T-helper 17 cell (primary cell): ENCODE measurements around the gene TRAPPC8. TPM values are rescaled to one million over a fixed set of nuclear protein-coding genes. Genes with fewer than 3 reads are reported as not detected.
"Not testable (repeated sequence)": the region's sequence is repeated elsewhere in the genome, so short reads cannot be mapped to it uniquely, and the experiment has no call there.

Source experiments
- ATAC-seq: fragments of 150-1000 bp; cut with Tn5 transposase; 2 replicates; pipeline ENCODE4 v1.10.0; 2021; ENCODE audit warnings: mild to moderate bottlenecking, moderate library complexity
- DNase-seq, 3 donors: peaks; one replicate each; pipeline versions ENCODE4 v3.0.0 to v3.0.0-alpha.2; 2020 to 2021
- H3K9me3 ChIP-seq: one replicate; pipeline ENCODE4 v1.7.0; 2013; ENCODE audit warnings: low read length, mild to moderate bottlenecking; ENCODE audit not compliant: control insufficient read depth, poor library complexity, severe bottlenecking
- H3K27ac Mint-ChIP-seq: one replicate; pipeline ENCODE4 v1.8.0; 2022; ENCODE audit warnings: mild to moderate bottlenecking, moderate library complexity, mixed read lengths
- H3K27me3 Mint-ChIP-seq: one replicate; pipeline ENCODE4 v1.8.0; 2022; ENCODE audit warnings: mixed read lengths
- H3K36me3 Mint-ChIP-seq: one replicate; pipeline ENCODE4 v1.8.0; 2022; ENCODE audit warnings: low read depth, mixed read lengths
- H3K4me1 Mint-ChIP-seq: one replicate; pipeline ENCODE4 v1.8.0; 2022; ENCODE audit warnings: mild to moderate bottlenecking, mixed read lengths
- H3K4me3 Mint-ChIP-seq: one replicate; pipeline ENCODE4 v1.8.0; 2022; ENCODE audit warnings: mild to moderate bottlenecking, moderate library complexity, mixed read lengths
- total RNA-seq, 4 donors: library from RNA in 2 of 4; stranded (reverse) in 2 of 4; gene quantifications; one replicate each; pipeline ENCODE4 v1.2.3 and lab custom pipeline; 2022 to 2026

Gene TRAPPC8
- total RNA-seq, 2 donors from 2014 or later = 29.2 to 34.1 TPM

DNA sequence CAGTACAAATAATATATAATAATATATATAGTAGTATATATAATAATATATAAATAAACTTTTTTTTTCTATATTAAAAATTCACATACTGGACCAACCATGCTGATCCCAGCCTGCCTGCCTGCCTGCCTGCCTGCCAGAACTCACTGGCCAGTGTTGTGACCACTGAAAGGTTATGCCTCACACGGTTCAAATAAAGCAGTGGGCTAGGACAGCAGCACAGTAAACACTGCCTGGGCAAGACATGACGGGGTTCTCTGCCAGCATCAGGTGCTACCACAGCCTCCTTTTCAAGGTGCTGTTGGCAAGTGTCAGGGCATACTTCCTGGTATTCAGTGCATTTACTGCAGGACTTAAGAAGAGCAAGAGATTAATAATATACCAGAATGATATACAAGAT, 67.6 kb downstream of the TRAPPC8 start:
- Mint-ChIP-seq H3K36me3 (peaks cover 18% of the 10 kb centered on the region), H3K4me1 (peaks cover 11% of the 10 kb centered on the region), H3K27ac (no peak overlapping the region), H3K4me3 (no peak overlapping the region), H3K27me3 (no peaks in the 10 kb centered on the region)
- no peak for DNase-seq
- no peak for ATAC-seq
- no peaks in the 10 kb centered on the region for H3K9me3 ChIP-seq

DNA sequence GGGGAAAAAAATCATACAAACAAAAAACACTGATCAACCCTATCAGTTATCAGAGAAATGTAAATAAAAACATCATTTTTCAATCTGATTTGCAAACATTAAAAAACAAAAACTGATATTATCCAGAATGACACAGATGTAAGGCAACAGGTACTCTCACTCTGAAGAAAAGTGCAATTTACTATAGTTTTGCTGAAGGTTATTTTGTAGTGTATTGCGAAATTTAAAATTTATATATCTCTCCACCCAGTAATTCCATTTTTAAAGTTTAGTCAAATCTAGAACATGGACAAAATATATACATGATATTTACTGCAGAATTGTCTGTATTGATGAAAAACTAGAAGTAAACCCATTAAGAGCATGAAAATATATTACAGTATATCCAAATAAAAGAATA, 79.8 kb downstream of the TRAPPC8 start:
- H3K27ac Mint-ChIP-seq = no peak overlapping the region
- H3K4me1 Mint-ChIP-seq = no peaks in the 10 kb centered on the region
- ATAC-seq = no peak
- no peak for DNase-seq
- peaks cover 2% of the 10 kb centered on the region for H3K36me3 Mint-ChIP-seq
- H3K27me3 Mint-ChIP-seq = no peaks in the 10 kb centered on the region
- no peaks in the 10 kb centered on the region for H3K9me3 ChIP-seq
- H3K4me3 Mint-ChIP-seq = no peak overlapping the region

DNA sequence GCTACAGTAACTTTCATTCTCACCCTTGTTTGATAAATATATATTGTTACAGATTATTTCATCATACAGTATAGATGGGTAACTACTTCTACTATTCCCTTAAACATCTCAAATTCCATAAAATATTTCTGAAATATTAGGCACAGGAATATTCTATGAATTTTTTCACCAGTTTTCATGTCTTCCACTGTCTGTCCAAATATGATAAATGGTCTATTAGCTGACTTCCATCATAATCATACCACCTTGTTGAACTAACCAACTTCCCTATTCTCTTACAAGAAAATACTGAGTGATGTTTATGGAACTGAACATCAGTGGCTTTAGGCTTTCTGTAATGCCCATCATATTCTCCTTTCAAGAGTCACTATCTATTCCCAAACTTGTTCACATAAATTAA, 82.4 kb downstream of the TRAPPC8 start:
- H3K9me3 ChIP-seq = no peaks in the 10 kb centered on the region
- Mint-ChIP-seq H3K27ac (no peak overlapping the region), H3K4me1 (no peaks in the 10 kb centered on the region), H3K4me3 (no peak overlapping the region), H3K36me3 (peaks cover 2% of the 10 kb centered on the region), H3K27me3 (no peaks in the 10 kb centered on the region)
- DNase-seq = no peak
- ATAC-seq = no peak

DNA sequence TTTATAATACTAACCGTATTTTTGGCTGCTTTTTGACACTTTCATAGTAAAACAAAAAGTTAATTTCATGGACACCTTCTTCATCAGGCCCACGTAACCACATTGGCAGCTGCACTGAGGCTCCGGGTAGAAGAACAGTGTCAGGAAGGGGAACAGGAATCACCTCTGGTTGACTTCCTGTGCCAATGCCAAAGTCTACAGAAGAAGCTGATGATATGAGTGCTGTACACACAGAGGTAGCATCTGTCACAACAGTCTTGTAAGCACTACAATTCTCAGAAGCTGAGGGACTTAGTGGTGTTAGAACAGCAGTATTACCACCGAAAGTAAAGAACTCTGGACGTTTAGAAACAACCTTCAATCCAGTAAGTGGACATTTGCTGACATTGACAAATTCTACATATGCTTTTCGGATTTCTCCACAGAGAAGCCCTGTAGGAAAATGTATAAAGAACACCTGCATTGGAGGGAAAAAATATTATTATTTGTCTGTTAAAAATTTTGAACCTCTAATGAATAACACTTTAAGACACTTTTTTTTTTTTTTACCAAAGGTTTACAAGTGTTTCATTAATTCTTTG, 85.3 kb downstream of the TRAPPC8 start:
- H3K4me3 Mint-ChIP-seq = no peak overlapping the region
- H3K36me3 Mint-ChIP-seq = peaks cover 2% of the 10 kb centered on the region
- no peak for DNase-seq
- H3K9me3 ChIP-seq = no peaks in the 10 kb centered on the region
- ATAC-seq = no peak
- H3K27me3 Mint-ChIP-seq = no peaks in the 10 kb centered on the region
- peak overlapping the region; percentile 32 for H3K27ac Mint-ChIP-seq
- no peaks in the 10 kb centered on the region for H3K4me1 Mint-ChIP-seq

DNA sequence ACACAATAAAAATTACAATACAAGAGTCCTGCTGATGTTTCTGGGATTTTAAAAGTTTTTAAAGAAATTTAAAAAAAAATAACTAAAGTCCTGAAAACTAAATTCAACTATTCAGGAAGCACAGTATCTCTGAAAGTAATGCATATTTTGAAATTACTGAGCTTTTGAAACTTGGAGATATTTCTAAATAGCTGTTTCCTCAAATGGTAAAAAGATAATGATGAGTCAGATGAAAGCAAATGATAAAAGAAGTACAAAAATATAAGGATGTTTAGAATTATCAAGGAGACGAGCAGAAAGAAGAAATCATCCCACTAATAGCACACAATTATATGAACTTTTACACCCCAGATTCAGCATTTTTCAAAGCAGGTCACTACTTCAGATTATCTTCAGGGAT, 92.1 kb downstream of the TRAPPC8 start:
- Mint-ChIP-seq H3K36me3 (peaks cover 5% of the 10 kb centered on the region), H3K4me1 (peaks cover 6% of the 10 kb centered on the region), H3K4me3 (no peak overlapping the region), H3K27ac (no peak overlapping the region), H3K27me3 (no peaks in the 10 kb centered on the region)
- ATAC-seq (no peak), DNase-seq (no peak)
- H3K9me3 ChIP-seq = no peaks in the 10 kb centered on the region

DNA sequence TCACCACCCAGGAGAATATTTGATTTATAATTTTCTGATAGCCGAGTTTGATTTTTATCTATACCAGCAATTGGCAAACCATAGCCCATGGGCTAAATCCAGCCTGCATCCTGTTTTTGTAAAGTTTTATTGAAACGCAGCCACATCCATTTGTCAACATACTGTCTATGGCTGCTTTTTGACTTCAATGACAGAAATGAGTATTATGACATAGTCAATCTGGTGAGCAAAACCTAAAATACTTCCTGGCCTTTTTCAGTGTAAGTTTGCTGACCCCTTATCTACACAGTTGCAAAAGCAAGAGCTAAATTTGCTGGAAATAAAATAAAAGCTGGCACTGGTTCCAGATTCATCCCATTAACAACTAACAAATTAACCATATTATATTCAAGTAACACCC, 102.4 kb downstream of the TRAPPC8 start:
- H3K4me3 Mint-ChIP-seq = no peak overlapping the region
- no peak overlapping the region for H3K27ac Mint-ChIP-seq
- H3K9me3 ChIP-seq = no peaks in the 10 kb centered on the region
- ATAC-seq (no peak), DNase-seq (no peak)
- peaks cover 3% of the 10 kb centered on the region for H3K4me1 Mint-ChIP-seq
- peaks cover 13% of the 10 kb centered on the region for H3K36me3 Mint-ChIP-seq
- no peaks in the 10 kb centered on the region for H3K27me3 Mint-ChIP-seq

DNA sequence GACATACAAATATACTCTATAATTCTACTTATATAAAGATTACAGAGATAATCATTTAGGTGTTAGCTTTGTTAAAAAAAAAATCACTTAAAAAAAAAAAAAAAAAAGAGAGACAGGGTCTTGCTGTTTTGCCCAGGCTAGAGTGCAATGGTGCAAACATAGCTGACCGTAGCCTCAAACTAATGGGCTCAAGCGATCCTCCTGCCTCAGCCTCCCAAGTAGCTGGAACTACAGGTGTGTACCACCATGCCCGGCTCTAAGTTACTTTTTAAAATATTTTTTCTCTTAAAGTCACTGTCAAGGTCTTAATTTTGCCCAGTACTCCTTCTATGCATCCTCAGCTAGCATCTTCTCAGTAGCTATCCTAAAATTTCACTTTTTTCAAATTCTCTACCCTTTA, 105.0 kb downstream of the TRAPPC8 start:
- Mint-ChIP-seq H3K36me3 (peaks cover 24% of the 10 kb centered on the region), H3K4me3 (no peak overlapping the region), H3K4me1 (peaks cover 13% of the 10 kb centered on the region), H3K27me3 (no peaks in the 10 kb centered on the region), H3K27ac (no peak overlapping the region)
- H3K9me3 ChIP-seq = no peaks in the 10 kb centered on the region
- ATAC-seq = no peak
- no peak for DNase-seq

DNA sequence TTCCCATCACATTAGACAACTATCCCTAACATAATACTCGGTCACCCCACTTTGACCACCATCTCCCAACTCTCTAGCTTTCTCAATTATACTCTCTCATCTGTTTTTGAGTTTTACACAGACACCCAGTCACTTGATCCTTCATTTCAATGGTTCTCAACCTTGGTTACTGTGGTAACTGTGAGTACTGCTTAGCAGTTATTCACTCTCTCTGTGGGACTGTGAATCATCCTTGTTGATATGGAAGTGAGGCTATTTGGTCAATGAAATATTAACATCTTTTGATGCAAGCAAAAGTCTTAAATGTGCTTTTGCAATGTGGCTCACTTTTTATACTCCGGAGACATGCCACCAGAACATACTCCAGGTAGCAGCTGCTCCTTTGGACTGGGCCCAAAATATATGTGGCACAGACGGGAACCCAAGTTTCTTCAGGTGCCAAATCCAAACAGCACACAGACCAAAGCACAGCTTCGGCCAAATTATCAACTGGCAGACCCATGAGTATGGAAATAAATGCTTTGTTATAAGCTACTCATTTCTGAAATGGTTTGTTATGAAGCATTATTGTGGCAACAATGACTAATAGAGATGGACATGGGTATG, 107.3 kb downstream of the TRAPPC8 start:
- Mint-ChIP-seq H3K4me1 (peaks cover 12% of the 10 kb centered on the region), H3K27ac (no peak overlapping the region), H3K36me3 (peaks cover 24% of the 10 kb centered on the region), H3K27me3 (no peaks in the 10 kb centered on the region), H3K4me3 (no peak overlapping the region)
- no peak for DNase-seq
- no peaks in the 10 kb centered on the region for H3K9me3 ChIP-seq
- no peak for ATAC-seq

DNA sequence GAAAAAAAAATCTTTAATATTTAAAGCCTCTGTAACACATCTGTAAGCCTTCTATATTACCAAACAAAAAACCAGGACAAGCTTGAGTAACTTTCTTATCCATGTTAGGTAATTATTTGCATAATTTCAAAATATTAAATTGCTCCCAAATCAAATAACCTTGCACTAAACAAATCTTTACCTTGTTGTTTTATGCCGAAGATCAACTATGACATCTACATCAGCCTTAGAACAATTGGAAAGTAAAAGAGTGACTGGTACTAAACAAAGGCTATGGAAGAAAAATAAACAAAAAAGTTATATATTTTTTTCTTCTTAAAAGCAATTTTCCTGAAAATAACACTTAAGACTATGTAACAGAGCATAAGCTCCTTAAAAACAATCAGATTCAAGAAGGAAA, 111.0 kb downstream of the TRAPPC8 start:
- Mint-ChIP-seq H3K36me3 (peaks cover 23% of the 10 kb centered on the region), H3K27me3 (no peaks in the 10 kb centered on the region), H3K4me1 (peaks cover 11% of the 10 kb centered on the region), H3K4me3 (no peak overlapping the region), H3K27ac (no peak overlapping the region)
- DNase-seq = no peak
- no peaks in the 10 kb centered on the region for H3K9me3 ChIP-seq
- ATAC-seq = no peak

DNA sequence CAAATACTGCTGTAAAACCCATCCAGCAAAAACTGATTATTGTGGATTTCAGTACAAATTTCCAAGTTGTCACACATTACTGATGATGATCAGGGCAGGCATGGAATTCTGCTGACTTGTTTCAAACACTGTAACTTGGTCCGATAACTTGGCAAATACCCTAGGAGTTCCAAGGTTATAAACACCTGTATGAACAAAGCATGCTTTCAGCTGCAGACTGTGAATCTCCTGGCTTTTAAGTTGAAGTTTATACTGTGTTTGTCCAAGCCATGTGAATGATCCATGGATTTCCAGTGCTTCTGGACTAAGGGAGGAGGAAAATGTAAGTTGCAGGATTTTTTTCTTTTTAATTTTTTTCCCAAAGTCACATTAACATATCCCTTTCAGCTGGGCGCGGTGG, 112.2 kb downstream of the TRAPPC8 start:
- no peaks in the 10 kb centered on the region for H3K27me3 Mint-ChIP-seq
- H3K9me3 ChIP-seq = no peaks in the 10 kb centered on the region
- no peak overlapping the region for H3K4me3 Mint-ChIP-seq
- DNase-seq = no peak
- peaks cover 11% of the 10 kb centered on the region for H3K4me1 Mint-ChIP-seq
- no peak overlapping the region for H3K27ac Mint-ChIP-seq
- ATAC-seq = no peak
- peaks cover 20% of the 10 kb centered on the region for H3K36me3 Mint-ChIP-seq

DNA sequence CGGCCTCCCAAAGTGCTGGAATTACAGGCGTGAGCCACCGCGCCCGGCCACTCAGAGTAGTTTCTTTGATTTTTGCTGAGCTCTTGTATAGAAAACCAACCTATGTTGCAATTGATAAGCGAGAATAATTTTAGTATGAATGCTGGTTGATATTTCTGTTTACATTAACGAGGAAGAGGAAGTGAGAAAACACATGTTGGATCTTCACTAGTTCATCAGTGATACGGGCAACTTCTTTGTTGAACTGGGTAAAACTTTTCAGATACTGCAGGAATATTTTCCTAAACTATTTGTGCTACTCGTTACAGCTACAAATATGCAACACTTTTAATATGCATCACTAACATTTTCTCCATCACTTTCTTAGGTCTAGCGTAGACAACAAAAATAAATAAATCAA, 114.3 kb downstream of the TRAPPC8 start:
- no peak for ATAC-seq
- Mint-ChIP-seq H3K36me3 (peaks cover 10% of the 10 kb centered on the region), H3K27ac (no peak overlapping the region), H3K4me1 (peaks cover 3% of the 10 kb centered on the region), H3K27me3 (no peaks in the 10 kb centered on the region), H3K4me3 (no peak overlapping the region)
- DNase-seq = no peak
- no peaks in the 10 kb centered on the region for H3K9me3 ChIP-seq

DNA sequence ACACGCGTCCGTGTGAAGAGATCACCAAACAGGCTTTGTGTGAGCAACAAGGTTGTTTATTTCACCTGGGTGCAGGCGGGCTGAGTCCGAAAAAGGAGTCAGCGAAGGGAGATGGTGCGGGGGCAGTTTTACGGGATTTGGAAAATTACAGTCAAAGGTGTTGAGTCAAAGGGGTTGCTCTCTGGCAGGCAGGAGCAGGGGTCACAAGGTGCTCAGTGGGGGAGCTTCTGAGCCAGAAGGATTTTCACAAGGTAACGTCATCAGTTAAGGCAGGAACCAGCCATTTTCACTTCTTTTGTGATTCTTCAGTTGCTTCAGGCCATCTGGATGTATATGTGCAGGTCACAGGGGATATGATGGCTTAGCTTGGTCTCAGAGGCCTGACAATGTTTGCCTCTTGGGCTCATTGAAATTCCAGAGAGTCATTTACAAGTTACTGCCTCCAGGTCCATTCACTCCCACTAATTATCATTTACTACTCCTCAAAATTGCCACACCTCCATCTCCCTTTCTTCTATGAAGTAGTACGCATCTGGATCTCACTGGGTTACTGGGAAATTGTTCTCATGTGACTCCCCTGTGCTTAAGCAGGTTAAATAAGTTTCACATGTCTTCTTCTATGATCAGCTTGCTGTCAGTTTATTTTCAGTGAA, 116.1 kb downstream of the TRAPPC8 start:
- not testable (repeated sequence) for H3K36me3 Mint-ChIP-seq, ATAC-seq, H3K27ac Mint-ChIP-seq, H3K4me3 Mint-ChIP-seq, DNase-seq, H3K27me3 Mint-ChIP-seq, H3K4me1 Mint-ChIP-seq, H3K9me3 ChIP-seq

DNA sequence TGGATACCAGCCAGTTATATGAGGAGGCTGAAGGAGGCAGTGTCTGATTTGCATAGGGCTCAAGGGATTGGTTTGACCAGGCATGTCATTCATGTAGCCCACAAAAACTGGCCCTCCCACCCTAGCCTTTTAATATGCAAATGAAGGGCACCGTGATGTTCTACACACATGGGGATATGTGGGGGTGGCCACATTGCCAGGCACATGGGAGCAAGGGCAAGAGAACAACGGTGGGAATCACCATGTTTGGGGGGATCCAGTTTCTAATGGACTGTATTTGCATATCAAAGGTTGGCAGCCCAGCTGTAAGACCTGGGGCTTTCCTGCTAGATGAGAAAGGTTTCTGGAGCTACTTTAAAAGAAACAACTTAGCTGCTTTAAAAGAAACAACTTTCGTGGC, 117.2 kb downstream of the TRAPPC8 start:
- no peaks in the 10 kb centered on the region for H3K9me3 ChIP-seq
- no peaks in the 10 kb centered on the region for H3K4me1 Mint-ChIP-seq
- ATAC-seq (no peak), DNase-seq (no peak)
- H3K27me3 Mint-ChIP-seq = no peaks in the 10 kb centered on the region
- no peak overlapping the region for H3K27ac Mint-ChIP-seq
- no peak overlapping the region for H3K4me3 Mint-ChIP-seq
- peaks cover 6% of the 10 kb centered on the region for H3K36me3 Mint-ChIP-seq
